ENCODE results near the gene AVPR2.

Gene AVPR2

DNA sequence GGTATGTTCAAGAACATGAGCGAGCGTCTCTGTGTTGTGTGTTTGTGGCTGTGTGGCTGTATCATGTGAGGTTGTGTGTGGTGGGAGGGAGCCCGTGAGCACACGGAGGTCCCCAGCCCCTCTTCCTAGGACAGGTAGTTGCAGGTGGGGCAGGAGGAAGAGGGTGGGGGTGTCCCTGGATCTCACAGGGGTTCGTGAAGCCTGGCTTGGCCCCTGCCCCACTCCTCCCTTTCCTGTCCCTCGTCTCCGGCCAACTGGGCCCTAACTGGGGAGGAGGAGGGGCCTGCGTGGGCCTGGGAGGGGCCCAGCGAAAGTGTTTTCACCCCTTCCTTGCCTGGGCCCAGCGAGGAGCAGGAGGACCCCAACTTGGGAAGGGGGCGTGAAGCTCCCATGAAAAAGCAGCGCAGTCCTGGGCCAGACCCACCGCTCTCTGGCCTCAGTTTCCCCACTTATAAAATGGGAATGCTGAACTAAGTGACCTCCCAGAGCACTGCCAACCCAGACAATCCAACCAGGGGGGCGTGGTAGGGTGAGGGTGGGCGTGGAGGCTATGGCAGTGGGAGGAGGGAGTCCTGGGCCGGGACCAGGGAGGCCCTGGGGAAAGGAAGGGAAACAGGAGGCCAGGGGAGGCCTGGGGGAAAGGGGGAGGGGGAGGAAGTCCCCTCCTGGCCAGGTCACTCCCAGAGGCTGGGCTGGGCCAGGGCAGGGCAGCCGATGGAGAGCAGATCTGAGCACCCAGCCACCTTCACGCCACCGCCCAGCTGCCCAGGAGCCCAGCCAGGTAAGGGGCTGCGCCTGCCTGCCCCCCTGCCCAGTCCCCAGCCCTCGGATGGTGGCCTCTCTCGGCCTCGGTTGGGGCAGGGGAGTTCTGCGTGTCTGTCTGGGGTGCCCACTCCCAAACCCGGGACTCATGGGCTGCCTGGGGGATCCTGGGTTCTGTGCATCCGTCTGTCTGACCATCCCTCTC, at the start of gene AVPR2:
AVPR2 (plus strand) TSS at position 683 of the 967 bp plus-strand sequence. CDS start 473 bp downstream, outside the sequence.
- DNase-seq (ENCODE audit: low spot score), result no peak

DNA sequence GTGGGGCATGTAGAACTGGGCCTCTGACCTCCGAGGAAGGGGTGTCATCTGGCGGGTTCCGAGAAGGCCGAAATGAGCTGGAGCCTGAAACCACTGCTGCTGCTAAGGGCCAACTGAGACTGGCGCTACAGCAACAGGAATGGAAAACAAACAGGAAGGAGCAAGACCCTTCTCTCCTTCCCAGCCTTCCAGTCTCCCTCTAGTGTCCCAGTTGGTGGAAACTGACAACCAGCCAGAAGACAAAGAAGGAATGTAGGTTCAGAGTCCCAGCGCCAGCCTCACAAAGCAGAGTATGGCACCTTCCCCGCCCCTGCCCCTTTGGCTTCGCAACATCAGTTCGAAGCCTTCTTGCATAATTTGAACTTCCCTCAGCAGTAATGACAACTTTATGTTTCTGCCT, 49.8 kb upstream of the AVPR2 start:
- no peak for DNase-seq (ENCODE audit: low spot score)

DNA sequence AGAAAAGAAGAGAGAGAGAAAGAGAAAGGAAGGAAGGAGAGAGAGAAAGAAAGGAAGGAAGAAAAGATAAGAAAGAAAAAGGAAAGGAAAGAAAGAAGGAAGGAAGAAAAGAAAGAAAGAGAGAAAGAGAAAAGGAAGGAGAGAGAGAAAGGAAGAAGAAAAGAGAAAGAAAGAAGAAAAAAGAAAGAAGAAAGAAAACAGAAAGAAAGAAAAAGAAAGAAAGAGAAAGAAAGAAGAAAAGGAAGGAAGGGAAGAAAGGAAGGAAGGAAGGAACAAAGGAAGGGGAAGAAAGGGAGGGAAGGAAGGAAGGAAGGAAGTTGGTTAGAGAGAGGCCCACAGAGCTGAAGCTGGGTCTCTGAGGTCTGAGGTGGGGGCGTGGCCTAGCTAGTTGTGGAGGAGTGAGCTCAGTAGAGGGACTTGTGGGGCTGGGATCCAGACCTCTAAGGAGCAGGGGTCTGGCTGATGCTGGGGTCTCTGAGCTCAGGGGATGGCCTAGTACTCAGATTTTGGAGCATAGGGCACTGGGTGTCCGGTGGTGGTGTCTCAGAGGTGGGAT, 47.0 kb upstream of the AVPR2 start:
- no peak for DNase-seq (ENCODE audit: low spot score)

DNA sequence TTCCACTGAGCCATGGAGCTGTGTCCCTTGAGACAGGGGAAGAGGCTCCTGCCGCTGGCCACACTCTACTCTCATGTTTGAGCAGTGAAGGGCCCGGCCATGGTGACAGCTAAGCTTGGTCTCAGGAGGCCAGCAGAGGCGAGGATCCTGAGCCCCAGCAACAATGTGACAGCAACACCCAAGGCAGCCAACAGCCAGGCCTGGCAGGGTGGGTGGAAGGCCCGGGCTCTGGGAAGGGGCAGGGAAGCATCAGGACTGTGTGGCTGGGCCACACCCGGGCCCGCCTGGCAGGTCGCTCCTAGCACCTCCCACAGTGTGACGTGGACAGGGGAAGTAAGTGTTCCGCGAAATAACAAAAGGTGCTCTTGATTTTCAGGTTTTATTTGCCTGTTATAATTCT, 43.3 kb upstream of the AVPR2 start:
- DNase-seq (ENCODE audit: low spot score), result no peak

DNA sequence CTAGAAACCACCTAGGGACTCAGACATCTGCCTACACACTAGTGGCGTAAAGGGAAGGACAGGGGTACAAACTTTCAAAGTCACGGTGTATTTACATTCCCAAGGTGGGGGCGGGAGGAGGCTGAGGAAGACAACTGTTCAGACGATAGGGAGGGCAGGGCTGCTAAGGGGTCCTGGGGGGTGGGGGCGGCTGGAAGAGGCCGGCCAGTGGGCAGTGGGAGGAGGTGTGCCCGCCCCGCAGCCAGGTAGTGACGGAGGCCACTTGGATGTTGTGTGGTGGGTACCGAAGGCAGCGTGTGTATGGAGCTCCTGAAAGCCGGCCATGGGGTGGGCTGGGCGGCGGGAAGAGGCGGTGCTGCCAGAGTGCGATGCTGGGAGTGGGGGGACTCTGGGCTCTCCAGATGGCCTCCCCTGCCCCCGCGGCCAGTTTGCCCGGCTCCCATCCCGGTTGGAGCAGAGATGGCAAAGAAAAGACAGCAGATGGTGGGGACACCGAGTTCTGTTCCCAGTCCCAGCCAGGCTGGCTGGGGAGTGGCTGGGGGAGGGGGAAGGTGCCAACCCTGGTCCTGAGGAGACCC, 42.7 kb upstream of the AVPR2 start:
- no peak for DNase-seq (ENCODE audit: low spot score)

DNA sequence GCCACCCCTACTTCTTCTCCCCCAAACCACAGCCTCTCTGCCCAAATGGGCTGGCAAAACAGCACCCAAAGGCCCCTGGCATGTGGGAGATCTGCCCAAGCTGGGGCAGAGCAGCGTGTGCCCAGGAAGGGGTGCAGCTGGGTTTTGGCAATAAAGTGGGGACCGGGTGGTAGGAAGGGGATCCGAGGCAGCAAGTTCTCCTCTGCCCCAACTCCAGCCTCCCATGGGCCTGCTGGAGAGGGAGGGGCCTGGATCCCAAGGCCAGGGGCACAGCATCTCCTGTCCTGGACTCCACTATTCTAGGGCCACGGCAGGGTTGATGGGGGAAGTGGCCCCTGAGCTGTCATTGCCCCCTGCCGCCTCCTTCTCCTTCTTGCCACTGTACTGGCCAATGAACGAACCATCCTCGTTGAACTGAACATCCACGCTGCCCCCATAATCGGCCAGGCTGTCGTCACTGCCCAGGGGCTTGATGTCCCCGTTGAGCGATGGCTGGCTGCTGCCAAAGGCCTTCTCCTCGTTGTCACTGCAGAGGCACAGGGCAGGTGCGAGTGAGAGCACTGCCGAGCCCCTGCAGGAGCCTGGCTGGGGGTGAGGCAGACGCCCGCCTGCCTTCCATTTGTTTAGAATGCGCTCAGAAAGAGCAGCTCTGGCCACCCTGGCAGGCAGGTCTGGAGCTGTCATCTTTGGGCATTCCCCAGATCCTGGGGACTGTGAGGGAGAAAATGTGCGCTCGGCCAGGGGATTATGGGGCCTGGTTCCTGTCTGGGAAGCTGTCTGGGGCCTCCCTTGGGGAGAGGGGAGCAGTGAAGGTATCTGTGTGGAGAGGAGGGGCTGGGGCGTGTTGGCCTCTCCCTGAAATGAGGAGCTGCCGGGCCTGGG, 41.9 kb upstream of the AVPR2 start:
- no peak for DNase-seq (ENCODE audit: low spot score)

DNA sequence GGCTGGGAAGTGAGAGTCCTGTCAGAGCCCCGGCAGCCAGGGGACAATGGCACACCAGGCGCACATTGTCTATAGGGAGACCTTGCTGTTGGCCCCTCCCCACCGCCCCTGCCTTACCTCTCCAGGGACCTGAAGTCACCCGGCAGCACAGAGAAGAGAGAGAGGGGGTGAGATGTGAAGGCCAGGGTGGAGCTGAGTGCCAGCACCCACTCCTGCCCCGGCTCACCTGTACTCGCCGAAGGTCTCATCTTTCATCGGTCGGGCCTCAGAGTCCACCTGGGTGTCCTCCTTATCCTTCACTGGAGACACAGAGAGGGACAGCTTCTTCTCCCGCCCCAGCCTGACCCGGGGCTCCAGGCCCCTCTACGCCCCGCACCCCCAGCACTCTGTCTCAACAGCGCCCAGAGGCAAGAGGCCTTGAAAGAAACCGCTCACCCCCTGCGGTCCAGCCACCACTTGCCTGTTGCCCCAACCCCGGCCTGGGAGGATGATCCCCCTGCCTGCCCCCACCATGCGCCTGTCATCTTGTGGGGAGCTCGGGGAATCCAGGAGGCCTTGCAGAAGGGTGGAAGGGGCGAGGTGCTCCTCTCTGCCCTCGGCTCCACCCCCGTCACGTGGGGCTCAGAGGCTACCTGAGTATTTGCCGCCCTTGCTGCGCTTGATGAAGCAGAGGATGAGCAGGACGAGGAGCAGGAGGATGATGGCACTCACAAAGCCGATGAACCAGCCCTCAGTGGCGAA, 41.1 kb upstream of the AVPR2 start:
- no peak for DNase-seq (ENCODE audit: low spot score)

DNA sequence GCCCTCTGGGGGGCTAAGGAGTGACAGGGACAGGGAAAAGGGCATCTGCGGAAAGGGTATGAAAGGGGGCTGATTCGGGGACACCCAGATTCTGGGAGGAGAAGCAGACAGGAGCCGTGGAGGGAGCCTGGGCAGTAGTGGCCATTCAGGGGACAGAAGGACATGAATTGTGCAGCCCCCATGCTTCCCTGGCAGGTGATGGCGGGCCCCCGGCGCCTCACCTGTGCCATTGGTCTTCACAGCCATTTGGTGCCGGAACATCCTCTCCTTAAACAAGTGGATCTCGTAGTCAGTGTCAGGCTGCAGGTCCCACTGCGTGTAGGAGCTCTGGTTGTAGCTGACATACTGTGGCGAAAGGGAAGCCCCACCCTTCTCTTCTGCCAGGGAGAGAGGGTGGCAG, 40.4 kb upstream of the AVPR2 start:
- no peak for DNase-seq (ENCODE audit: low spot score)

DNA sequence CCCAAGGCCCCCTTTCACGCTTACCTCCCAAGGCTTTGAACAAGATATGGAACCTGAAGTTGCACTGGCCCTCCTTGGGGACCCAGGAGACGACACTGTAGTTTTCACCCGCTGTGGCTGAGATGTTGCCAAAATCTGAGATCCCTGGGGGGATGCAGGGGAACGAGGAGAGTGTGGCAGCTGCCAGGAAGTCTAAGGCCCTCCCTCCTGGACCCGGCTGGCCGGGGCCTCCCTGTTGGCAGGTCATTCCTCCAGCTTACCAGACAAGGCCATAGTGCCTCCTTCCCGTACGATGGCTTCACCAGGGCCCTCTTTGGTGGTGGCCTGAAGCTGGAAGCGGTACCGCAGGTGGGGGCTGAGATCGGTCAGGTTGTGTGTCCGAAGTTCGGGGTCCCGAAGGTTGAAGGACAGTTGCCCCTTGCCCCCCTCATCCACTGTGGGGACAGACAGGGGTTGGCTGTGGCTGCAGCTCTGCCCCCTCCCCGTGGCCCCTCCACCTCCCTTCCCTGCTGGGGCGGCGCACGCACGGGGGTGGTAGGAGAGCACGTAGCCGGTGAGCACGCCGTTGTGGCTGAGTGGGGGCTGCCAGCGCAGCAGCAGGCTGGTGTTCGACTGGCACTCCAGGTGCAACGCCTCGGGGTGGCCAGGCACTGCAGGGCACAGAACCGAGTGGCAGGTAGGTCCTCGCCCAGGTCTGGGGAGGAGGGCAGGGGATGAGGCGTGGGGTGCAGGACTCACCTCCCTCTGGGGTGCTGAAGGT, 39.7 kb upstream of the AVPR2 start:
- DNase-seq (ENCODE audit: low spot score), result no peak

DNA sequence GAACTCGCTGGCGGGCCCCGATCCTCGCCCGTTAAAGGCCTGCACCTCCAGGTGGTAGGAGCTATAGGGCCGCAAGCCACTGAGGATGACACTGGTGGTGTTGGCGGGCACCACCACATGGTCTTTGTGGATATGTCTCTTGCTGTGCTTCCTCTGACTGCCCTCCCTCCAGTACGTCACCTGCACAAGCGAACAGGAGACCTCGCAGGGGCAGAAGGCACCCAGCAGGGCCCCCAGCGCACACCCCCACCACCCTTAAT, 39.2 kb upstream of the AVPR2 start:
- no peak for DNase-seq (ENCODE audit: low spot score)

DNA sequence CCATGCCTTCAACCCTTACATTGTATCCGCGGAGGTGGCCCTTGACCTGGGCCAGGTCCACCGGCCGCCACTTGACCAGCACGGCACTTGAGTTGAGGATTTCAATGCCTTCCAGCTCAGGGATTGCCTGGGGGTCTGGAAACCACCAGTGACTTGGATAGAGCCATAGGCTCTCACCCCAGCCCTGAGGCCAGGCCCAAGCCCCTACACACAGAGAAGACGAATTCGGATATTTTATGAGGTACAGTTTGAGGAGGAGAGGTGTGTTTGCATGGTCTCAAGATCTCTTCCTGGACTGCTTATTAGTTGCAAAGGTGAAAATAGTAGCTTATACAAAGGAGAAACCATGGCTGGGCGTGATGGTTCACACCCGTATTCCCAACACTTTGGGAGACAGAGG, 38.8 kb upstream of the AVPR2 start:
- no peak for DNase-seq (ENCODE audit: low spot score)

DNA sequence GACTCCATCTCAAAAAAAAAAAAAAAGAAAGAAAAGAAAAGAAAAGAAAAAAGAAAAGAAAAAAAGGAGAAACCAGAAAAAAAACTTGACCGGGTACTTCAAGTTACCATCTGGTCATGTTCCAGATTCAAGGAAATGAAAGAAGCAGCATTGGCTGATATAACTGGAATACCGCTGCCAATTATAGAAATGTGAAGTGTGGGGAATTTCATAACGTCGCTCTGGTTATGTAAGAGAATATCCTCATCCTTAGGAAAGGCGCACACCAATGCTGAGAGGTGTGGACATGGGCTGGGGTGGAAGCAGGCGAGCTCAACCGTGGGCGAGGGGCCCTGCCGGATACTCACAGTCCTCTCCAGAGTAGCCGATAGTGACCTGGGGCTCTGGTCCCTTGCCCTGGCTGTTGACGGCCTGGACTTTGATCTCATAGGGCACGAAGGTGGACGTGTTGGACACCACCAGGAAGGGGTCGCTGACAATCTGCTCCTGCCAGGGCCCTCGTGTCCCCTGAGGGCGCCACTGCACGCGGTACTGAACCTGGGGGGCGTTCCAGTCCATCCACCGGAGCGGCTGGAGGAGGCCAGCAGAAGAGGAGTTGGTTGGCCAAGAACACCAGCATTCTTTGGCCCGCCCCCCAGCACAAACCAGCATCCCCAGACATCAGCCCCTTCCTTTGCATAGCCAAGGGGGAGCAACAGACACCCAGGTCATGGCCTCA, 38.0 kb upstream of the AVPR2 start:
- no peak for DNase-seq (ENCODE audit: low spot score)

DNA sequence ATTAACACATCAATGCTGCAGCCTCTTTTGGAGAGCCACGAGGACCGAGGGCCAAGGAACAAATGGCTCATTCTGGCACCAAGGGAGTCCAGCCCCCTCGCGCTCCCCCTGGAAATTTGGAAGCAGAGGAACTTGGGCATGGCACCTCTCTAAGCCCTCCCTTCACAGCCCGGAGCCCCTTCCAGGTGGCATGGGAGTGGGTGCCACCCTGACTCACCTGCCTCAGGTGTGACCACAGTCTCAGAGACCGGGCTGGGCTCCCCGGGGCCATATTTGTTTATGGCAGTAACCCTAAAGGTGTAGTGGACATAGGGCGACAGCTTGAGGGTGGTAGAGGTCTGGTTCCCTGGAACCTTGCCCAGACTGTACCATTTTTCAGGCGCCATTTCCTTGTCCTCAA, 37.3 kb upstream of the AVPR2 start:
- DNase-seq (ENCODE audit: low spot score), result no peak

DNA sequence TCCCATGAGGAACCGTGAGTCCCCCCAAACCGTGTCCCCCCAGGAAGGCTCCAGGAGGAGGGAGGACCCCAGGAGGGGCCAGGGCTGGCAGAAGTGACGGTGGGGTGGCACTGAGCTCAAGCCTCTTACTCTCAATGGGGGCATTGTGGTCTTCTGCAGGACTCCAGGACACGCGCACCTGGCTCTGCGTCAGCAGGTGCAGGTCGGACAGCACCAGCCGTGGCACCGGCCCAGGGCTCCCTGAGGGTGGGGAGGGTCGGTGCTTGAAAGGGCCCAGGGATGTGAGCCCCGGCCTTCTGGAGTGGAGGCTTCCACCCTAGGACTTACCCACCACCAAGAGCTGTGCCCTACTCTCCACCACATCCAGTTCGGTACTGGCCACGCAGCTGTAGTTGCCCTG, 36.8 kb upstream of the AVPR2 start:
- DNase-seq (ENCODE audit: low spot score), result no peak

DNA sequence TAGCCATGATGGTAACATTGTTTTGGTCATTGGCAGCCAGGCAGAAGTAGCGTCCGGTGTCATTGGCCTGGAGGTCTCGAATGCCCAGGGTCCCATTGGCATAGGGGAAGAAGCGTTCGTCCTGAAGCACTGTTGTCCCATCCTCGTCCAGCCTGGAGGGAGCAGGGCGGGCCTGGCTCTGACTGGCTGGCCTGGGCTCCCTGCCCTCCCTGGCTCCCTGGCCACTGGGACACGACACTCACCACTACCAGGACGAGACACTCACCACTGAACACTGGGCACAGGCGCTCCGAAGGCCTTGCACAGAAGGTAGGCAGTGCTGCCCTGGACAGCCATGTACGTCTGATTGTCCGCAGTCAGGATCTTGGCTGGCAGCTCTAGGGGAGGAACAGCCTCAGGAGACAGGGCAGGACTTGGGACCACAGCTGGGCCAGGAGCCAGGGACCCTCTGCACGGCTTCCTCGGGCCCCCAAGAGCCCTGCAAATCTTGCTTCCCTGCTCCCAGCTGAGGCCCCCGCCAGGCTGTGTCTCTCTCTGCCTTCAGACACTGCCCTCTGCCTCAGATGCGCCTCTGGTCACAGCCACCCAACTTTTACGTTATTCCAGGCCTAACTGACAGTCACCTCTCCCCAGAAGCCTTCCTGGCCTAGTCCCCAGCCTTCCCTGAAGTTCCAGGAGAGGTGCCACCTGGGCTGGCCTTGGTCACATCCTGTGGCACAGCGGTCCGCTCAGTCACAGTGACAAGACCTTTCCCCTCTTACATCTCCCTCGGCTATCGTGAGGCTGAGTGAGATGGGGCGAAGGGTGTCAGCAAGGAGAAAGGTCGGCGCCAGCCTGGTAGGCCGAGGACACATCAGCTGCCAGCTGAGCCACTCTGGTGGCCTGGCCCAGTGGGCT, 35.6 kb upstream of the AVPR2 start:
- DNase-seq (ENCODE audit: low spot score), result no peak

DNA sequence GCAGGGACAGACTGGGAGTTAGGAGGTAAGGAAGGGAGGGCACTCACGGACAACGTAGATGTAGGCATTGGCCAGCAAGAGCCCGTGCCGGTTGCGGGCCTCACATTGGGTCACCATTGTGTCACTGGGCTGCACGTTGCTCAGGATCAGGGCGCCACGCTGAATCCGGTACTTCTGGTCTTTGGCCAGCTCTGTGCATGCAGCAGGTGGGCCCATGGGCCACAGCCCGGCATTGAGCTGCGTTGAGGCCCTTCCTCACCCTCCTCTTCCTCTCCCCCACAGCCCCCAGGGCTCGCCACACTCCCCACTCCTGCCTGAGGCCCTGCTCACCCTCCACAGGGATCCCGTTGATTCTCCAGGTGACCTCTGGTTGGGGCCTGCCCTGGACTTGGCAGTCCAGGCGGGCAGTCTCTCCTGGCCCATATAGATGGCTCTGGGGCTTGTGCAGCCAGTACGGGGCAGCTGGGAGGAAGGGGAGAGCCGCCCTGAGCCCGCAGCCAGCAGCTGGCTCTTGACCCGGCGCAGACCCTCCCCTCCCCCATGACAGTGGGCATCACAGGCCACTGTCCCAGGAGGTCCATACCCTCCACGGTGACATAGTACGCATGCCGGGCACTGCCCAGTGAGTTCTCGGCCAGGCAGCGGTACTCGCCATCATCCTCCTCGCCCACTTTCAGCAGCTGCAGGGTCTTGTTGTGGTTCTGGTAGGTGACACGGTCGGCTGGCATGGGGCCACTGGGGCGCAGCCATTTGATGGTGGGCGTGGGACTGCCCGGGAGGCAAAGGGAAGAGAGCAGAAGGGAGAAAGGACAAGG, 34.8 kb upstream of the AVPR2 start:
- no peak for DNase-seq (ENCODE audit: low spot score)

DNA sequence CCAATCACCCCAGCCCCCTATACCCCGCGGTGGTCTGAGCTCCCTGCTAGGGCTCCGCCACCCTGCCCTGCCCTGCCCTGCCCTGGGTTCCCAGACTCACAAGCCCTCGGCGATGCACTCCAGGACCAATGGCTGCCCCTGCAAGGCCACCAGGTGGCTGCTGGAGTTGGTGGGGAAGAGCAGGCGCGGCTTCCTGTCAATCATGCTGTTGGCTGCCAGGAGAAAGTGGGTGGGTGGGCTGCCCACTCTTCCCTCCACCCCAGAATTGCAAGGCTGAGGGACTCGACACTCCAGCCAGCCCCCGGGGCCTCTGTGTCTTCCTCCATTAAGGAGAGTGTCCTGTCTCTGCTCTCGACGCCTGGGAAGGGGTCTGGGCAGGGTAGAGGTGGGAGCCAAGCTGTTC, 34.2 kb upstream of the AVPR2 start:
- no peak for DNase-seq (ENCODE audit: low spot score)

DNA sequence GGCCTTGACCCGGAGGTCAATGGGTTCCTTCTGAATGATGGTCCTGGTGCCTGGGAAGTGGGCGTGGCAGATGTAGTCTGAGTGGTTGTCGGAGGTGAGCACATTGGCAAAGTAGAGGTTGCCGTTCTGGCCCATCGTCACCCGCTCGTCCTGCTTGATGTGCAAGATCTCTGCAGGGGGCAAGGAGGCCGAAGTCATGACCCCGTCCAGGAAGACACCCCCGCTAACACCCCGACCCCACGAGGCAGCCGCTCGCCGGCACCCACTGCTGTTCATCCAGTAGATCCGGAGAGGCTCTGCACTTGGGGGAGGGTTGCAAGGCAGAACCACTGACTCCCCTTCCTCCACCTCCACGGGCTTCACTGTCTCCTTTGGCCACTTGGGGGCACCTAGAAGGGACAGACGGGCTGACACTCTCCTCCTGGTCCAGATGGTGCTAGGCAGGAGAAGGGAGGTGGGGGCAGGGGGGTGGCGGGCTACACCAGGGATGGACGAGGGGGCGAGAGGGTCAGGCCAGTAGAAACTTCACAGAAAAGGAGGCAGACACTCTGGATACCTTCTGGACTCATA, 33.6 kb upstream of the AVPR2 start:
- DNase-seq (ENCODE audit: low spot score), result no peak

Measured in HuH-7 (cell line).